HFFc6 (cell line): ENCODE measurements around the gene SUMF1. TPM values are rescaled to one million over a fixed set of nuclear protein-coding genes. Genes with fewer than 3 reads are reported as not detected.

Experiments used
- DNase-seq: peaks from one replicate; pipeline ENCODE4 v3.0.0-alpha.2; 2018
- H3K27ac Mint-ChIP-seq: 2 replicates; pipeline ENCODE4 v1.8.0; 2020; ENCODE audit warnings: mild to moderate bottlenecking, mixed read lengths
- H3K27me3 Mint-ChIP-seq: 2 replicates; pipeline ENCODE4 v1.8.0; 2021; ENCODE audit warnings: mild to moderate bottlenecking, moderate library complexity, mixed read lengths; ENCODE audit not compliant: insufficient read depth
- H3K36me3 Mint-ChIP-seq: 2 replicates; pipeline ENCODE4 v1.8.0; 2021; ENCODE audit warnings: low read depth, mixed read lengths
- H3K4me1 Mint-ChIP-seq: 2 replicates; pipeline ENCODE4 v1.8.0; 2020; ENCODE audit warnings: low read depth, mixed read lengths
- H3K4me3 Mint-ChIP-seq: 2 replicates; pipeline ENCODE4 v1.8.0; 2020; ENCODE audit warnings: mild to moderate bottlenecking, moderate library complexity, mixed read lengths
- H3K9me3 Mint-ChIP-seq: 2 replicates; pipeline ENCODE4 v1.8.0; 2020; ENCODE audit warnings: mild to moderate bottlenecking, mixed read lengths
- total RNA-seq, 6 experiments: library from RNA; stranded (reverse); fragmentation: NEBNext Ultra II Directional; extraction: Animal tissue kit (Norgen Biotek cat#: 25700); gene quantifications; 2 replicates in 1 of 6; 3 replicates in 5 of 6; pipeline ENCODE4 v1.2.3, GENCODE V29; 2021
- TF ChIP-seq, protein P1 (sequence below): fragments of 200-600 bp; sonication (generic); IDR thresholded peaks from 2 replicates; pipeline ENCODE4 v1.5.0; 2021; ENCODE audit warnings: antibody characterized with exemption, mild to moderate bottlenecking

SUMF1 gene
- total RNA-seq, 6 experiments from 2014 or later = 33.5 to 38.0 (median 36.0) TPM

DNA sequence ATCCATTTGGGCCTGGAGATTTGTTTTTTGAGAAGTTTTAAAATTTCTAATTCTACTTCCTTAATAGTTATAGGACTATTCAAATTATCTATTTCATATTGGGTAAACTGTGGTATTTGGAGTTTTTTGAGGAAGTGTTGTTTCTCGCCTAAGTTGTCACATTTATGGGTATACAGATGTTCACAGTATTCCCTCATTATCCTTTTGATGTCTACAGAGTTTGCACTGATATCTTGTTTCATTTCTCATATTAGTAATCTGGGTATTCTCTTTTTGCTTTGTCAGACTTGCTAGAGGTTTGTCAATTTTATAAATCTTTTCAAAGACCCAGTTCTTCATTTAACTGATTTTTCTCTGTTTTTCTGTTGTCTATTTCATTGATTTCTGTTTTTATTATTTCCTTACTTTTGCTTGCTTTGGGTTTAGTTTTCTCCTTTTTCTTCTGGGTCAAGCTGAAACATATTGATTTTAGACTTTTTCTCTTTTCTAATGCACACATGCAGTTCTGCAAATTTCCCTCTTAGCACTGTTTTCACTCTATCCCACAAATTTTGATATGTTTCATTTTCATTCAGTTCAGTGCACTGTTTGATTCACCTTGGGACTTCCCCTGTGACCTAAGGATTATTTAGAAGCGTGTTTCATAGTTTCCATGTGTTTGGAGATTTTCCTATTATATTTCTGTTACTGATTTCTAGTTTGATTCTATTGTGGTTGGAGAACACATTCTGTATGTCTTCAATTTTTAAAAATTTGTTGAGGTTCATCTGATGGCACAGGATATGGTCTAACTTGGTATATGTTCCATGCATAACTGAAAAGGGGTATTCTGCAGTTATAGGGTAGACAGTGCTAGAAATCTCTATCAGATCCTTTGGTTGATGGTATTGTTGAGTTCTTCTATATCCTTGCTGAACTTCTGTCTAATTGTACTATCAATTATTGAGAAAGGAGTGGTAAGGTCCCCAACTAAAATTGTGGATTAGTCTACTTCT, 79.6 kb downstream of the SUMF1 start:
- H3K4me3 Mint-ChIP-seq = no peak overlapping the region
- TF ChIP-seq, protein P1, sequence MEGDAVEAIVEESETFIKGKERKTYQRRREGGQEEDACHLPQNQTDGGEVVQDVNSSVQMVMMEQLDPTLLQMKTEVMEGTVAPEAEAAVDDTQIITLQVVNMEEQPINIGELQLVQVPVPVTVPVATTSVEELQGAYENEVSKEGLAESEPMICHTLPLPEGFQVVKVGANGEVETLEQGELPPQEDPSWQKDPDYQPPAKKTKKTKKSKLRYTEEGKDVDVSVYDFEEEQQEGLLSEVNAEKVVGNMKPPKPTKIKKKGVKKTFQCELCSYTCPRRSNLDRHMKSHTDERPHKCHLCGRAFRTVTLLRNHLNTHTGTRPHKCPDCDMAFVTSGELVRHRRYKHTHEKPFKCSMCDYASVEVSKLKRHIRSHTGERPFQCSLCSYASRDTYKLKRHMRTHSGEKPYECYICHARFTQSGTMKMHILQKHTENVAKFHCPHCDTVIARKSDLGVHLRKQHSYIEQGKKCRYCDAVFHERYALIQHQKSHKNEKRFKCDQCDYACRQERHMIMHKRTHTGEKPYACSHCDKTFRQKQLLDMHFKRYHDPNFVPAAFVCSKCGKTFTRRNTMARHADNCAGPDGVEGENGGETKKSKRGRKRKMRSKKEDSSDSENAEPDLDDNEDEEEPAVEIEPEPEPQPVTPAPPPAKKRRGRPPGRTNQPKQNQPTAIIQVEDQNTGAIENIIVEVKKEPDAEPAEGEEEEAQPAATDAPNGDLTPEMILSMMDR = no peak
- no peaks in the 10 kb centered on the region for H3K9me3 Mint-ChIP-seq

DNA sequence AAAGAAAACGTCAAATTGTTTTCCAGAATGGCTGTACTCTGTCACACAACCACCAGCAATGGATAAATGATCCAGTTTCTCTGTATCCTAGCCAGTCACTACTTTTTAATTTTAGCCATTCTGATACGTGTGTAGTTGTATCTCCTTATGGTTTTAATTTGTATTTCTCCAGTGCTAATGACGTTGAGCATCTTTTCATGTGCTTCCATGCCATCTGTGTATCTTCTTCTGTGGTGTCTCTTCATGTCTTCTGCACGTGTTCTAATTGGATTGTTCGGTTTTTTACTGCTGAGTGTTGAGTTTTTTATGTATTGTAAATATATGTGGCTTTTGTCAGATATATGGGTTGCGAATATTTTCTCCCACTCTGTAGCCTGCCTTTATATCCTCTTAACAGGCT, 81.9 kb downstream of the SUMF1 start:
- DNase-seq = no peak
- no peaks in the 10 kb centered on the region for H3K9me3 Mint-ChIP-seq
- no peaks in the 10 kb centered on the region for H3K4me1 Mint-ChIP-seq
- TF ChIP-seq, protein P1 = no peak
- H3K27me3 Mint-ChIP-seq = no peaks in the 10 kb centered on the region
- no peak overlapping the region for H3K4me3 Mint-ChIP-seq
- H3K36me3 Mint-ChIP-seq = no peaks in the 10 kb centered on the region
- no peak overlapping the region for H3K27ac Mint-ChIP-seq

More for the DNA sequence above, 79.6 kb downstream of the SUMF1 start:
- no peak for DNase-seq
- no peak overlapping the region for H3K27ac Mint-ChIP-seq
- no peaks in the 10 kb centered on the region for H3K27me3 Mint-ChIP-seq
- H3K36me3 Mint-ChIP-seq = no peaks in the 10 kb centered on the region
- H3K4me1 Mint-ChIP-seq = no peaks in the 10 kb centered on the region

DNA sequence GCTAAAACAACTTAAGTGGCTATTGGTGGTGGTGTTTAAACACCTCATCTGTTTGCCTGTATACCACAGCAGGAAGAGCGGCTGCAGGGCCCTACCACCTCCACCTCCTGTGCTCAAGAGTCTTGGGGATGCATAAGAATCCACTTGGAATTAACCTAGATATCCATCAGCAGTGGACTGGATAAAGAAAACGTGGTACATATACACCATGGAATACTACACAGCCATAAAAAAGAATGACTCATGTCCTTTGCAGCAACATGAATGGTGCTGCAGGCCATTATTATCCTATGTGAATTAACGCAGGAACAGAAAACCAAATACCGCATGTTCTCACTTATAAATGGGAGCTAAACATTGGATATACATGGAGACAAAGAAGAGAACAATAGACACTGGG, 87.1 kb downstream of the SUMF1 start:
- no peaks in the 10 kb centered on the region for H3K9me3 Mint-ChIP-seq
- TF ChIP-seq, protein P1 = no peak
- no peaks in the 10 kb centered on the region; the same call in 1 of the 2 replicates for H3K36me3 Mint-ChIP-seq
- H3K27ac Mint-ChIP-seq = no peak overlapping the region
- H3K4me3 Mint-ChIP-seq = no peak overlapping the region
- DNase-seq = no peak
- no peaks in the 10 kb centered on the region; the same call in 1 of the 2 replicates for H3K27me3 Mint-ChIP-seq
- H3K4me1 Mint-ChIP-seq = peaks cover 6% of the 10 kb centered on the region

DNA sequence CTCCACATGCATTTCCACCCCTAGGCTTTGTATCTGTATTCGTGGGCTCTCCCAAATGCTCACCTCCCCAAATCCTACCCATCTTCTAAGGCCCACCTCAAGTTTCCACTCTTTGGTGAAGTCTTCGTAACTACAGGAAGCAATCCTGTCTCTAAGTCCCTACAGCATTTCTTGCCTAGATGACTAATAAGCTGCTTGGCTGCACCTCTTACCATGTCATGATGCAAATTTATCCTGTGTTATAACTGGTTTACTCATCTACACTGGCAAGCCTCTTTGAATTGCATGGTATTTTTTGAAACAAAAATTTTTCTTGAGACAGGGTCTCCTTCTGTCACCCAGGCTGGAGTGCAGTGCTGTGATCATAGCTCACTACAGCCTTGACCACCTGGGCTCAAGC, 90.6 kb downstream of the SUMF1 start:
- H3K36me3 Mint-ChIP-seq = peaks cover 22% of the 10 kb centered on the region
- H3K4me3 Mint-ChIP-seq = no peak overlapping the region
- H3K27ac Mint-ChIP-seq = no peak overlapping the region; the same call in 1 of the 2 replicates
- no peaks in the 10 kb centered on the region; the same call in 1 of the 2 replicates for H3K27me3 Mint-ChIP-seq
- no peaks in the 10 kb centered on the region for H3K9me3 Mint-ChIP-seq
- DNase-seq = peak; percentile 14
- H3K4me1 Mint-ChIP-seq = peaks cover 6% of the 10 kb centered on the region
- TF ChIP-seq, protein P1 = no peak

DNA sequence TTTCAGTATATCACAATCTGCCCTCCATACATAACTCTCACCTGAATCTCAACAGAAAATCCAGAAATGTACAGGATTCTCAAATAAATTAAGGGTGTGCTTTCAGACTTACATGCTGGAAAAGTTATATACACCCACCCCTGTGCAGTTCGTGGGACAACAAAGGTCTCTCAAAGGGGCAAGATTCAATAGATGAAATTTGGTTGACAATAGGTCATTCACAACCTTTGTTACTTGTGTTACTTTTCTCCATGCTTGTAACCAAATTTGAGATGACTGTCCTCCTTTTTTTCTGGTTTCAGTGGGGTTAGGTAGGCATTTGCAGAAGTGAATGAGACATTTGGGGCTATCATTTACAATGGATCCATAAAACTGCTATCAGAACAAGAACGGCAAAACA, 91.2 kb downstream of the SUMF1 start:
- Mint-ChIP-seq H3K27me3 (no peaks in the 10 kb centered on the region; the same call in 1 of the 2 replicates), H3K27ac (no peak overlapping the region), H3K4me1 (peaks cover 6% of the 10 kb centered on the region), H3K36me3 (peaks cover 22% of the 10 kb centered on the region), H3K4me3 (no peak overlapping the region), H3K9me3 (no peaks in the 10 kb centered on the region)
- TF ChIP-seq, protein P1 = no peak
- DNase-seq = no peak
